IMR-90 (cell line): ENCODE results near the gene SMARCA4. TPM values are rescaled to one million over a fixed set of nuclear protein-coding genes. Genes with fewer than 3 reads are reported as not detected.

ENCODE experiments used
- ATAC-seq: fragments of 200-7000 bp; cut with Tn5 transposase; 2 replicates; pipeline ENCODE4 v1.9.1; 2020; ENCODE audit warnings: low read depth, mild to moderate bottlenecking, moderate library complexity
- BruUV-seq: library from RNA; stranded (reverse); fragments of 400-500 nt; replicated peaks from 2 replicates; lab custom pipeline; 2021; lab: Mats Ljungman, UMichigan
- CTCF ChIA-PET: fragments of 300-600 bp; formaldehyde crosslinking; extraction: SDS; loops from one replicate; lab custom pipeline; 2021; ENCODE audit warnings: antibody characterized with exemption; lab: Yijun Ruan, JAX
- POLR2A ChIA-PET: fragments of 300-600 bp; sonication (Branson Sonifier 250); formaldehyde crosslinking; loops from one replicate; lab custom pipeline; 2022; ENCODE audit warnings: antibody characterized with exemption; ENCODE audit not compliant: unreplicated experiment; lab: Charles Lee
- DNase-seq: peaks from one replicate; pipeline ENCODE4 v3.0.0; 2013
- H2AFZ ChIP-seq: replicated peaks from 2 replicates; pipeline ENCODE3; 2013; ENCODE audit warnings: low read length, mild to moderate bottlenecking; ENCODE audit not compliant: poor library complexity
- H2AK5ac ChIP-seq: 2 replicates; pipeline ENCODE4 v1.6.1; 2013; ENCODE audit warnings: low read depth, low read length, inconsistent platforms
- H2AK9ac ChIP-seq: replicated peaks from 2 replicates; pipeline ENCODE3; 2013; ENCODE audit warnings: mild to moderate bottlenecking, low read depth, low read length, moderate library complexity; ENCODE audit not compliant: poor library complexity
- H2BK120ac ChIP-seq: 2 replicates; pipeline ENCODE4 v1.6.1; 2013; ENCODE audit warnings: low read depth, low read length, inconsistent platforms
- H2BK15ac ChIP-seq: 3 replicates; pipeline ENCODE4 v1.6.1; 2013; ENCODE audit warnings: low read depth, low read length, inconsistent platforms
- H2BK20ac ChIP-seq: 2 replicates; pipeline ENCODE4 v1.6.1; 2013; ENCODE audit warnings: low read depth, mild to moderate bottlenecking, inconsistent platforms, low read length, moderate library complexity
- H2BK5ac ChIP-seq: 2 replicates; pipeline ENCODE4 v1.6.1; 2013; ENCODE audit warnings: mild to moderate bottlenecking, low read depth, low read length, inconsistent platforms; ENCODE audit not compliant: poor library complexity, severe bottlenecking
- H3K14ac ChIP-seq: replicated peaks from 2 replicates; pipeline ENCODE4 v1.6.1; 2013; ENCODE audit warnings: low read depth, low read length, inconsistent platforms
- H3K18ac ChIP-seq: 2 replicates; pipeline ENCODE4 v1.6.1; 2013; ENCODE audit warnings: low read depth, low read length, control low read depth
- H3K23ac ChIP-seq: 2 replicates; pipeline ENCODE4 v1.6.1; 2013; ENCODE audit warnings: low read depth, low read length, inconsistent platforms
- H3K27ac ChIP-seq: 2 replicates; pipeline ENCODE4 v1.5.1; 2013; ENCODE audit warnings: mild to moderate bottlenecking, control low read depth, low read length; ENCODE audit not compliant: insufficient read depth
- H3K27me3 ChIP-seq: 2 replicates; pipeline ENCODE4 v1.6.1; 2013; ENCODE audit warnings: low read length; ENCODE audit not compliant: control insufficient read depth, insufficient read depth
- H3K36me3 ChIP-seq: 2 replicates; pipeline ENCODE4 v1.6.1; 2013; ENCODE audit warnings: low read length, mixed read lengths; ENCODE audit not compliant: control insufficient read depth, insufficient read depth
- H3K4ac ChIP-seq: 2 replicates; pipeline ENCODE4 v1.6.1; 2013; ENCODE audit warnings: low read depth, low read length, inconsistent platforms
- H3K4me1 ChIP-seq: 2 replicates; pipeline ENCODE4 v1.6.1; 2013; ENCODE audit warnings: low read length, mixed read lengths; ENCODE audit not compliant: control insufficient read depth, insufficient read depth
- H3K4me2 ChIP-seq: 2 replicates; pipeline ENCODE4 v1.6.1; 2013; ENCODE audit warnings: low read depth, mild to moderate bottlenecking, control low read depth, low read length, moderate library complexity
- H3K4me3 ChIP-seq: 2 replicates; pipeline ENCODE4 v1.5.1; 2013; ENCODE audit warnings: low read depth, mild to moderate bottlenecking, control low read depth, low read length, moderate library complexity; ENCODE audit not compliant: insufficient read depth
- H3K56ac ChIP-seq: 2 replicates; pipeline ENCODE4 v1.6.1; 2013; ENCODE audit warnings: low read length, inconsistent platforms; ENCODE audit not compliant: insufficient read depth; ENCODE audit errors: extremely low read depth
- H3K79me1 ChIP-seq, 2 experiments: 2 replicates each; pipeline ENCODE4 v1.6.1; 2013; ENCODE audit warnings: low read length in 2 of 2, inconsistent platforms in 1 of 2, low read depth in 1 of 2
- H3K9ac ChIP-seq: 2 replicates; pipeline ENCODE4 v1.6.1; 2013; ENCODE audit warnings: low read depth, low read length, control low read depth
- H3K9me1 ChIP-seq: 2 replicates; pipeline ENCODE4 v1.6.1; 2013; ENCODE audit warnings: low read length, inconsistent platforms; ENCODE audit not compliant: insufficient read depth
- H3K9me3 ChIP-seq: 2 replicates; pipeline ENCODE4 v1.6.1; 2013; ENCODE audit warnings: low read length; ENCODE audit not compliant: control insufficient read depth, insufficient read depth
- H4K20me1 ChIP-seq: 2 replicates; pipeline ENCODE4 v1.6.1; 2013; ENCODE audit warnings: low read length, inconsistent platforms; ENCODE audit not compliant: insufficient read depth
- H4K5ac ChIP-seq: 2 replicates; pipeline ENCODE4 v1.6.1; 2013; ENCODE audit warnings: mild to moderate bottlenecking, low read depth, low read length, control low read depth
- H4K8ac ChIP-seq, 2 experiments: 2 replicates each; pipeline ENCODE4 v1.6.1; 2013; ENCODE audit warnings: low read depth in 2 of 2, low read length in 2 of 2, control low read depth in 1 of 2, inconsistent platforms in 1 of 2
- H4K91ac ChIP-seq: 2 replicates; pipeline ENCODE4 v1.6.1; 2013; ENCODE audit warnings: low read depth, low read length, inconsistent platforms; ENCODE audit not compliant: insufficient read depth
- POLR2A ChIP-seq: IDR thresholded peaks from 2 replicates; pipeline ENCODE4 v1.6.1; 2012; ENCODE audit warnings: mild to moderate bottlenecking, low read depth, low read length
- USF2 ChIP-seq: fragments of 150-350 bp; IDR thresholded peaks from 2 replicates; pipeline ENCODE4 v1.6.1; 2017; ENCODE audit warnings: mild to moderate bottlenecking, antibody characterized with exemption, low read length, low read depth
- WGBS, 2 experiments: methylation state at CpG; one replicate each; pipeline versions ENCODE4 v1.1.5 to v1.1.7; 2013; ENCODE audit warnings: missing lambda C conversion rate in 2 of 2; ENCODE audit not compliant: insufficient read length in 1 of 2; ENCODE audit errors: extremely low coverage in 2 of 2; 5-methylcytosine and 5-hydroxymethylcytosine counted together
- dilution Hi-C: fragments of 300-500 bp; cut with HindIII; formaldehyde crosslinking; loops from one replicate; pipeline ENCODE4 v1.14.3; 2018; ENCODE audit warnings: low sequenced_read_pairs; ENCODE audit not compliant: unreplicated experiment
- in situ Hi-C: fragments of 300-500 bp; cut with MboI; formaldehyde crosslinking; loops from 3 replicates; pipeline ENCODE4 v1.14.3; 2019; ENCODE audit warnings: low sequenced_read_pairs, inconsistent platforms, mixed read lengths
- intact Hi-C: fragments of 100-400 bp; cut with micrococcal nuclease; formaldehyde crosslinking; loops from 2 replicates; pipeline ENCODE4 v1.10.0; 2022
- polyA plus RNA-seq, 3 experiments: library from polyadenylated mRNA; depleted of rRNA; stranded (reverse); fragments of >200 nt; gene quantifications; 2 replicates each; pipeline ENCODE4 v1.2.3, GENCODE V29; 2012; ENCODE audit warnings: low replicate concordance in 1 of 3
- total RNA-seq: library from RNA; depleted of rRNA; stranded (reverse); fragments of >200 nt; gene quantifications from 2 replicates; pipeline ENCODE4 v1.2.3, GENCODE V29; 2012

The SMARCA4 gene
- total and polyA plus RNA-seq, 2 of the 4 experiments (the other 2 are of a cell fraction): 41.4 to 85.6 TPM

- Histone ChIP-seq H2BK5ac (peak overlapping the region; percentile 71), H3K9ac (peak overlapping the region; percentile 80), H3K4me2 (peak overlapping the region; percentile 99), H3K56ac (peak overlapping the region; percentile 54), H4K20me1 (peaks cover 10% of the 10 kb centered on the region), H2BK15ac (peak overlapping the region; percentile 5; the same call in 1 of the 3 replicates), H2AK9ac (peak overlapping the region; percentile 97), H3K9me1 (peaks cover 9% of the 10 kb centered on the region), H3K4me3 (peak overlapping the region; percentile 86), H2BK120ac (peak overlapping the region; percentile 67), H4K91ac (peak overlapping the region; percentile 95), H2AK5ac (peak overlapping the region; percentile 99), H3K4me1 (peaks cover 12% of the 10 kb centered on the region), H4K8ac (peak overlapping the region; percentile 96 to 100), H2AFZ (peak overlapping the region; percentile 96), H3K36me3 (peaks cover 32% of the 10 kb centered on the region), H3K79me1 (peaks cover 14 to 49% of the 10 kb centered on the region in 2 experiments), H4K5ac (peak overlapping the region; percentile 98), H3K23ac (peak overlapping the region; percentile 87), H3K14ac (peak overlapping the region; percentile 95), H3K27me3 (no peaks in the 10 kb centered on the region), H2BK20ac (no peak overlapping the region; the same call in none of the 2 replicates), H3K4ac (peak overlapping the region; percentile 98), H3K18ac (peak overlapping the region; percentile 40), H3K27ac (peak overlapping the region; percentile 68), H3K9me3 (no peaks in the 10 kb centered on the region)
- peak; percentile 12 for ATAC-seq
- ChIA-PET CTCF (no interaction called here), POLR2A (no interaction called here)
- no TSS peak for BruUV-seq
- in situ Hi-C loops: no loop called here
- no peak for TF ChIP-seq POLR2A
- TF ChIP-seq USF2: peak; percentile 61; the same call in 1 of the 2 replicates
- intact Hi-C loops: loop anchor here (5.0 kb wide), 1 partner anchor 56 kb away; the partner anchor contains the start of gene CARM1
- 0% methylated on average over 9 of the region's 47 CpGs; no CpG with 5 or more reads in 1 of the 2 experiments for WGBS, 2 experiments
- no peak for DNase-seq
- dilution Hi-C loops: no loop called here
Observed at GRCh38 chr19:10927730-10928562, 32.9 kb upstream of the SMARCA4 start.
